ENCODE measurements around the gene PCLAF.

GRCh38 chr15:64369078-64369607, 12.1 kb downstream of the PCLAF start:
- TF ChIP-seq POLR2A (IDR thresholded peaks at IDR 0.05) (no peak), CTCF (IDR thresholded peaks at IDR 0.05 in 8 of 11, conservative IDR thresholded peaks at IDR 0.05 in 3 of 11) (no peak), POLR2AphosphoS5 (IDR thresholded peaks at IDR 0.05) (no peak)
